ENCODE results near the gene DDA1. TPM values are rescaled to one million over a fixed set of nuclear protein-coding genes. Genes with fewer than 3 reads are reported as not detected.

DDA1 gene
- total RNA-seq, 1 donor from 2014 or later: 15.8 TPM

DNA sequence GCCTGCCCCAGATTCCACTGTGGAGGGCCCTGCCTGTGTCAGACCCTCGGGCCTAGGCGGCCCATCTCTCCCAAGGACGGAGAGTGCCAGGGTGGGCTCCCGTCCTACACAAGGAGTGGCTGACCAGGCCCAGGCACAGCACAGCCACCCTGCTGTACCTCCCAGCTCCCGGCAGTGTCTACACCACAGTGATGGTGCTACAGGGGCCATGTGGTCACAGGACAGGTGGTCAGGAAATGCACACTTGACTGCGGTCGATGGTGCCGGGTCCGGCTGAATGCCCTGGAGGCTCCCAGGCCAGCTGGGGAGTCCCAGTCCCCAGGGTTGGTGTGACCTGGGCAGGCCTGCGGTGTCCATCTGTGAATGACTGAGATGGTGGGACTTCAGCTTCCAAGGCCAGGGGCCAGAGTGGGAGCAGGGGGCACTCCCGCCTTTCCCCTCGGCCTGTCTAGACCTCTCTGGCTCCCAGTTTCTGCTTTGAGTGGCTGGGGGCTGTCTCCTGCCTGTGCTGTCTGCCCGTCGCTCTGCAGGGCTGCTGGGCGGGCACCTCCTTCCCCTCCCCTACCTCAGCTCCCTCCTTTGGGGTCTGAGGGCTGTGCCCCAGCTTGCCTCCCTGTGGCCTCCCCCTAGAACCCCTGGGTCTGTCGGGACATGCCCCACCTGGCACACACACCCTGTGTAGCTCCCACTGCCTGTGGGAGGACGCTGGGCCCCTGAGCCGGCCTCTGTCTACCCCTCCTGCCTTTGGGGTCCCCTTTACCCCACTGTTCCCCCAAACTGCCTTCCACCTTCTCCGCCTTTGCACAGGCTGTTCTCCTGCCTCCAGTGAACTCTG, 12.5 kb downstream of the DDA1 start:
- no peak for DNase-seq (ENCODE audit: low spot score in 2 of 2)
- Histone ChIP-seq H3K4me1 (peaks cover 13 to 18% of the 10 kb centered on the region in 2 donors), H3K27ac (no peak overlapping the region), H3K4me3 (no peak overlapping the region), H3K9me3 (no peaks in the 10 kb centered on the region), H3K27me3 (no peaks in the 10 kb centered on the region), H3K36me3 (peaks cover 32 to 33% of the 10 kb centered on the region in 2 donors)
- intact Hi-C loops (cut with DNase I): no loop called here
- TF ChIP-seq, protein P1, sequence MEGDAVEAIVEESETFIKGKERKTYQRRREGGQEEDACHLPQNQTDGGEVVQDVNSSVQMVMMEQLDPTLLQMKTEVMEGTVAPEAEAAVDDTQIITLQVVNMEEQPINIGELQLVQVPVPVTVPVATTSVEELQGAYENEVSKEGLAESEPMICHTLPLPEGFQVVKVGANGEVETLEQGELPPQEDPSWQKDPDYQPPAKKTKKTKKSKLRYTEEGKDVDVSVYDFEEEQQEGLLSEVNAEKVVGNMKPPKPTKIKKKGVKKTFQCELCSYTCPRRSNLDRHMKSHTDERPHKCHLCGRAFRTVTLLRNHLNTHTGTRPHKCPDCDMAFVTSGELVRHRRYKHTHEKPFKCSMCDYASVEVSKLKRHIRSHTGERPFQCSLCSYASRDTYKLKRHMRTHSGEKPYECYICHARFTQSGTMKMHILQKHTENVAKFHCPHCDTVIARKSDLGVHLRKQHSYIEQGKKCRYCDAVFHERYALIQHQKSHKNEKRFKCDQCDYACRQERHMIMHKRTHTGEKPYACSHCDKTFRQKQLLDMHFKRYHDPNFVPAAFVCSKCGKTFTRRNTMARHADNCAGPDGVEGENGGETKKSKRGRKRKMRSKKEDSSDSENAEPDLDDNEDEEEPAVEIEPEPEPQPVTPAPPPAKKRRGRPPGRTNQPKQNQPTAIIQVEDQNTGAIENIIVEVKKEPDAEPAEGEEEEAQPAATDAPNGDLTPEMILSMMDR (IDR thresholded peaks at IDR 0.05): no peak

DNA sequence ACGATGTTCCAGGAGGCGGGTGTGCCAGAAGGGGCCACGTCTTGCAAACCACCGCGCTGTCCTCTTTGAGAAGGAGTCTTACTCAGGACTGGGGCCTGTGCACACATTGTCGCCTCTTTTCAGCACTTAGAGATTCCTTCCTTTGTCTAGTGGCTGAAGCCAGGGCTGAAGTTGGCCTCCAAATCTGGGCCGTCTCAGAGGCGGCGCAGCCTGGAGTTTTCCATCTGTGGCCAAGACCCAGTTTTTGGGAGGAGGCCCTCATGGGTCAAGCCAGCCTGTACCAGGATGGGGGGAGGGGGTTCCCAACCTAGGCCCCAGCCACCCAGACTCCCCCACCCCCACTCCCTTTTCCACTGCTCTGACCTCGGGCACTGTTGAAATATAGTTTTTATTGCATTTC, 13.5 kb downstream of the DDA1 start:
- no peak for DNase-seq (ENCODE audit: low spot score in 2 of 2)
- H3K36me3 ChIP-seq: peaks cover 30 to 33% of the 10 kb centered on the region in 2 donors
- peak overlapping the region; percentile 0 to 1 for H3K27ac ChIP-seq
- H3K4me3 ChIP-seq: peak overlapping the region in 1 of 2 donors; percentile 51
- intact Hi-C loops (cut with DNase I): no loop called here
- TF ChIP-seq, protein P1 (IDR thresholded peaks at IDR 0.05): no peak
- peaks cover 13 to 18% of the 10 kb centered on the region in 2 donors for H3K4me1 ChIP-seq
- H3K27me3 ChIP-seq: no peaks in the 10 kb centered on the region
- H3K9me3 ChIP-seq: no peaks in the 10 kb centered on the region

- intact Hi-C loops (cut with DNase I): no loop called here
- peaks cover 30 to 33% of the 10 kb centered on the region in 2 donors for H3K36me3 ChIP-seq
- H3K4me1 ChIP-seq: peaks cover 13 to 18% of the 10 kb centered on the region in 2 donors
- TF ChIP-seq, protein P1 (IDR thresholded peaks at IDR 0.05): no peak
- H3K27me3 ChIP-seq: no peaks in the 10 kb centered on the region
- H3K9me3 ChIP-seq: no peaks in the 10 kb centered on the region
- no peak for DNase-seq (ENCODE audit: low spot score in 2 of 2)
- H3K27ac ChIP-seq: peak overlapping the region in 1 of 2 donors; percentile 39
- peak overlapping the region; percentile 17 to 51 for H3K4me3 ChIP-seq
Observed at GRCh38 chr19:17323300-17323963, 14.1 kb downstream of the DDA1 start.

- no peak for DNase-seq (ENCODE audit: low spot score in 2 of 2)
- Histone ChIP-seq H3K9me3 (no peaks in the 10 kb centered on the region), H3K36me3 (peaks cover 29% of the 10 kb centered on the region in 2 donors), H3K4me3 (peak overlapping the region; percentile 17 to 51), H3K4me1 (peaks cover 13 to 18% of the 10 kb centered on the region in 2 donors), H3K27me3 (no peaks in the 10 kb centered on the region), H3K27ac (peak overlapping the region in 1 of 2 donors; percentile 39)
- intact Hi-C loops (cut with DNase I): no loop called here
- TF ChIP-seq, protein P1 (IDR thresholded peaks at IDR 0.05): no peak
Observed at GRCh38 chr19:17323964-17324332, 14.6 kb downstream of the DDA1 start.

- intact Hi-C loops (cut with DNase I): no loop called here
- Histone ChIP-seq H3K27ac (peak overlapping the region in 1 of 2 donors; percentile 39), H3K4me1 (peaks cover 13 to 18% of the 10 kb centered on the region in 2 donors), H3K9me3 (no peaks in the 10 kb centered on the region), H3K36me3 (peaks cover 23 to 24% of the 10 kb centered on the region in 2 donors), H3K4me3 (no peak overlapping the region), H3K27me3 (no peaks in the 10 kb centered on the region)
- DNase-seq (ENCODE audit: low spot score in 2 of 2): no peak
- TF ChIP-seq, protein P1 (IDR thresholded peaks at IDR 0.05): no peak
Observed at GRCh38 chr19:17324357-17325114, 15.2 kb downstream of the DDA1 start.

All from ascending aorta (tissue), 2 donors.